Measurements from ENCODE around the gene ZNF526. TPM values are rescaled to one million over a fixed set of nuclear protein-coding genes. Genes with fewer than 3 reads are reported as not detected.

ZNF526 gene
- polyA plus RNA-seq, 3 donors = 0.96 to 3.4 (median 1.3) TPM

- H3K36me3 ChIP-seq (replicated peaks in 1 of 2; ENCODE audit: control insufficient read depth in 1 of 2, insufficient read depth in 2 of 2, low read length in 2 of 2) = peaks cover 0 to under 1% of the 10 kb centered on the region in 2 donors
- peak; percentile 80 to 90 (median 89) for DNase-seq
- under 1% methylated on average over 30 of the region's 75 CpGs for WGBS (ENCODE audit: insufficient coverage)
- Mint-ChIP-seq H3K4me3 (peak within 1 kb of the TSS; percentile 84 to 93), H3K27me3 (ENCODE audit: low read depth in 3 of 3) (peaks cover 15 to 33% (median 24%) of the 10 kb centered on the region in 3 donors), H3K9me3 (peaks cover 0 to 2% (median 0%) of the 10 kb centered on the region in 7 donors), H3K4me1 (peaks cover 39% of the 10 kb centered on the region), H3K36me3 (peaks cover 4% of the 10 kb centered on the region in 2 donors), H3K27ac (peak within 1 kb of the TSS; percentile 57 to 92 (median 77))
- peaks cover 40 to 47% of the 10 kb centered on the region in 2 donors for H3K4me1 ChIP-seq (ENCODE audit: control insufficient read depth in 1 of 2, insufficient read depth in 2 of 2, low read length in 2 of 2)
- intact Hi-C loops (cut with micrococcal nuclease) = loop anchor here (2.0 to 5.0 kb wide), 3 partner anchors 14 to 38 kb away; partner anchors contain the start of genes CIC (in 2 of the 2) and DEDD2 (in 1 of the 2)
- H3K9ac ChIP-seq (ENCODE audit: insufficient read depth, low read length, poor library complexity, severe bottlenecking) = peak within 1 kb of the TSS; percentile 85
- no peaks in the 10 kb centered on the region for H3K9me3 ChIP-seq (replicated peaks in 1 of 2; ENCODE audit: control insufficient read depth in 1 of 2, insufficient read depth in 1 of 2, low read length in 2 of 2)
- H3K4me3 ChIP-seq (replicated peaks in 1 of 3; ENCODE audit: low read depth in 2 of 3, low read length in 3 of 3) = peak within 1 kb of the TSS; percentile 79 to 99 (median 99)
- H3K79me2 ChIP-seq (ENCODE audit: insufficient read depth, low read length) = peaks cover 39% of the 10 kb centered on the region
- H3K4me2 ChIP-seq (replicated peaks; ENCODE audit: extremely low read depth, low read length, poor library complexity, severe bottlenecking) = peak within 1 kb of the TSS; percentile 92
- peak within 1 kb of the TSS; percentile 85 to 88 for H3K27ac ChIP-seq (ENCODE audit: low read depth in 1 of 2, low read length in 2 of 2)
- H2AFZ ChIP-seq (ENCODE audit: insufficient read depth, low read depth, low read length, poor library complexity, severe bottlenecking) = peak within 1 kb of the TSS; percentile 77
- no peak for TF ChIP-seq CTCF (IDR thresholded peaks at IDR 0.05)
- peaks cover 3 to 14% of the 10 kb centered on the region in 2 donors for H3K27me3 ChIP-seq (ENCODE audit: control insufficient read depth in 2 of 2, insufficient read depth in 2 of 2, low read length in 2 of 2)
- peaks cover 36% of the 10 kb centered on the region for H4K20me1 ChIP-seq (ENCODE audit: insufficient read depth, low read length)
Measured at GRCh38 chr19:42254850-42255765, 35.0 kb downstream of the ZNF526 start, which contains the start of gene ERF. Gene ERF (minus strand): TSS chr19:42255128. CDS start chr19:42254999, 129 bp downstream.
